PC-9 (cell line): ENCODE measurements around the gene ELMO1.

Experiments used
- CTCF ChIP-seq: fragments of 200-600 bp; sonication (generic); conservative IDR thresholded peaks from 2 replicates; pipeline ENCODE4 v1.6.1; 2017; ENCODE audit warnings: mixed run types, antibody characterized with exemption, mild to moderate bottlenecking, moderate library complexity
- EZH2 ChIP-seq: fragments of 200-600 bp; sonication (generic); IDR thresholded peaks from 2 replicates; pipeline ENCODE4 v1.8.0; 2017; ENCODE audit warnings: antibody characterized with exemption, low read depth

DNA sequence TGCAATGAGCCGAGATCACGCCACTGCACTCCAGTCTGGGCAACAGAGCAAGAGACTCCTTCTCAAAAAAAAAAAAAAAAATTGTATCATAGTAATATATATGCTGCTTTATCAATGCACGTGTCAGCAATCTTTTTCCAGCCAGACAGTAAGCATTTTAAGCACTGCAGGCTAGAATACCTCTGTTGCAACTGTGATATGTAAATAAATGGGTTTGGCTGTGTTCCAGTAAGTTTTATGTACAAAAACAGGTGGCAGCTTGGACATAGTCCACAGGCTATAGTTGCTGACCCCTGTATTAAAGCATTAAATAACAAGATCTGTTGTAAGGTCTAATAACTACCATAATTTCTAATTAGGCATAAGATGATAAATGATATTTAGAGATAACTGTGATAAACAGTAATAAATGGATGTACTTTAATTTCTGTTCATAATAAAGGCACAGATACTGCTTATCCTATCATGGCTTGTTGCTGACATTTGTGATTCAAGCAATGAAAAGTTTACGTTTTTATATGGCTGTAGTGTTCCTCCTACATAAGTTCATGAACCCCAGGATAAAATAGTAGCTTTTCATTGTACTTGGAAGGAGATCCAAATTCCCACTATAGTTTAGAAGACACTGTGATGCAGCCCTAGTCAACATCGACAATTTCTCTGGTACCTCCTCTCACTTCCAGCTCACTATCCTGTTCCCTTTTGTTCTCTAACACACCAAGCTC, 161.4 kb downstream of the ELMO1 start:
- TF ChIP-seq EZH2 (no peak), CTCF (no peak)
